DND-41 (cell line): ENCODE data around the gene SUPT20H.

Experiments used
- ATAC-seq: fragments of 200-7000 bp; cut with Tn5 transposase; 3 replicates; pipeline ENCODE4 v1.9.1; 2021; ENCODE audit warnings: low read depth; ENCODE audit not compliant: insufficient read depth
- DNase-seq: peaks from one replicate; pipeline ENCODE4 v3.0.0-alpha.2; 2020
- H2AFZ ChIP-seq: 2 replicates; pipeline ENCODE4 v1.6.0; 2012; ENCODE audit warnings: low read depth, low read length
- H3K27ac ChIP-seq: 2 replicates; pipeline ENCODE4 v1.5.1; 2012; ENCODE audit warnings: low read length, inconsistent platforms
- H3K27me3 ChIP-seq: fragments of 200-600 bp; sonication (generic); 2 replicates; pipeline ENCODE4 v1.6.0; 2012; ENCODE audit warnings: low read length, mild to moderate bottlenecking, inconsistent platforms; ENCODE audit not compliant: insufficient read depth, poor library complexity
- H3K36me3 ChIP-seq: 2 replicates; pipeline ENCODE4 v1.5.1; 2012; ENCODE audit warnings: low read length, inconsistent platforms; ENCODE audit not compliant: insufficient read depth
- H3K4me1 ChIP-seq: 2 replicates; pipeline ENCODE4 v1.5.1; 2012; ENCODE audit warnings: mild to moderate bottlenecking, low read length; ENCODE audit not compliant: insufficient read depth
- H3K4me2 ChIP-seq: 2 replicates; pipeline ENCODE4 v1.6.0; 2012; ENCODE audit warnings: mild to moderate bottlenecking, moderate library complexity, low read length, inconsistent platforms; ENCODE audit not compliant: insufficient read depth
- H3K4me3 ChIP-seq, 2 experiments: fragments of 200-600 bp in 1 of 2; shearing (Covaris generic) in 1 of 2; 2 replicates each; pipeline ENCODE4 v1.5.1; 2012 to 2016; ENCODE audit warnings: inconsistent platforms in 2 of 2, low read length in 2 of 2, mild to moderate bottlenecking in 2 of 2, low read depth in 1 of 2, moderate library complexity in 1 of 2
- H3K79me2 ChIP-seq: 2 replicates; pipeline ENCODE4 v1.6.0; 2012; ENCODE audit warnings: low read length, inconsistent platforms; ENCODE audit not compliant: insufficient read depth
- H3K9ac ChIP-seq: 2 replicates; pipeline ENCODE4 v1.6.0; 2012; ENCODE audit warnings: low read depth, mild to moderate bottlenecking, inconsistent platforms, low read length, moderate library complexity
- H3K9me3 ChIP-seq: 2 replicates; pipeline ENCODE4 v1.5.1; 2012; ENCODE audit warnings: low read length, moderate library complexity, mild to moderate bottlenecking, inconsistent platforms; ENCODE audit not compliant: insufficient read depth, severe bottlenecking
- H4K20me1 ChIP-seq: 2 replicates; pipeline ENCODE4 v1.6.0; 2012; ENCODE audit warnings: low read length; ENCODE audit not compliant: insufficient read depth
- CTCF ChIP-seq: IDR thresholded peaks from 2 replicates; pipeline ENCODE4 v1.5.1; 2012; ENCODE audit warnings: borderline replicate concordance, low read length, moderate library complexity, mild to moderate bottlenecking; ENCODE audit not compliant: poor library complexity, severe bottlenecking; ENCODE audit errors: extremely low read depth
- EZH2 ChIP-seq: IDR thresholded peaks from 3 replicates; pipeline ENCODE4 v1.6.1; 2012; ENCODE audit warnings: borderline replicate concordance, low read depth, mild to moderate bottlenecking, moderate library complexity, low read length, inconsistent platforms; ENCODE audit not compliant: severe bottlenecking

SUPT20H gene

DNA sequence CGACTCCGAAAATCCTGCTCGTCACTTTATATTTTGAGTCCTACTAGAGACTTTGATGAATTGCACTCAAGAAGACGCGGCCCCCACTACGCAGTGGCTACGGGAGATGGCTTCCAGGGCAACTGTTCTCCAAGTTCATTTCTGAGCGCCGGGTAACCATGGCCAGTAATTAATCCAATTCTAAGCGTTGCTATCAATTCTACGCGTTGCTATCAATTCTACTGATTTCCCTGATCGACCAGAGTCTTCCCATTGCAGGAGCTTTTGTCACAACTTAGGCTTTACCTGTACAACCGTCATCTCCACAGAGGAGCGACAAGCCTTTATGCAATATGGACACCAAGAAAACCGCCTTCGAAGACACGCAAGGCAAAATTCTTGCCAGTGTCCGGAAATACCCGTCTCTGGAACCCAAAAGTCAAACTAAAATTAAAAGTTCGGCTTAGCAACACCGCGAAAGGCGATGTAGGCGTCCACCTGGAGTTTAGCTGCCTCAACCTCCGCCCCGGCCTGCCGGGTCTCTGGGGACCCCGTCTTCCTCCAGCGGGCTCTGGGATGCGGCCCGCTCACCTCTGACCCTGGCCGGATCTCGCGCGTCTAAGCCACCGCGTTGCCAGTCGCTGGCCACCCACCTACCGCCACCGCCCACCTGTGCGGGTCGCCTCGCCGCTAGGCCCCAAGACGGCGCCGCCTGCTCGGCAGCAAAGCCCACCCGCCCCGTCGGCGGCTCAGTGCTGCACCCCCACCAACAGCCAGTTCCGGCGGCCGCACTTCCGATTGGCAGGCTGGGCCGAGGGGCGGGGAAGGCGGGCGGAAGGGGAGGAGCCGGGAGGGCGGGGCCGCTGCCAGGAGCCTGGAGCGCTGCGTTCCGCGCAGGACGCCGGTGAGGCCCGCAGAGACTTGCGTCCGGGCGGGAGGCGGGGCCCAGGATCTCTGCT, at the start of gene SUPT20H:
TSS of gene SUPT20H (minus strand) at position 779 of the 938 bp plus-strand sequence. CDS start 8,198 bp downstream, outside the sequence.
- Histone ChIP-seq H3K4me2 (peak within 1 kb of the TSS; percentile 72), H3K4me3 (peak within 1 kb of the TSS; percentile 67 to 79), H3K79me2 (peaks cover 34% of the 10 kb centered on the region), H3K9me3 (peaks cover 3% of the 10 kb centered on the region), H3K27ac (peak within 1 kb of the TSS; percentile 92), H3K36me3 (peaks cover 11% of the 10 kb centered on the region), H3K9ac (peak within 1 kb of the TSS; percentile 91), H3K4me1 (peaks cover 25% of the 10 kb centered on the region), H3K27me3 (peaks cover 6% of the 10 kb centered on the region), H2AFZ (peak within 1 kb of the TSS; percentile 84), H4K20me1 (no peaks in the 10 kb centered on the region)
- TF ChIP-seq CTCF (no peak), EZH2 (no peak)
- peak; percentile 95 for DNase-seq
- peak; percentile 95 for ATAC-seq

DNA sequence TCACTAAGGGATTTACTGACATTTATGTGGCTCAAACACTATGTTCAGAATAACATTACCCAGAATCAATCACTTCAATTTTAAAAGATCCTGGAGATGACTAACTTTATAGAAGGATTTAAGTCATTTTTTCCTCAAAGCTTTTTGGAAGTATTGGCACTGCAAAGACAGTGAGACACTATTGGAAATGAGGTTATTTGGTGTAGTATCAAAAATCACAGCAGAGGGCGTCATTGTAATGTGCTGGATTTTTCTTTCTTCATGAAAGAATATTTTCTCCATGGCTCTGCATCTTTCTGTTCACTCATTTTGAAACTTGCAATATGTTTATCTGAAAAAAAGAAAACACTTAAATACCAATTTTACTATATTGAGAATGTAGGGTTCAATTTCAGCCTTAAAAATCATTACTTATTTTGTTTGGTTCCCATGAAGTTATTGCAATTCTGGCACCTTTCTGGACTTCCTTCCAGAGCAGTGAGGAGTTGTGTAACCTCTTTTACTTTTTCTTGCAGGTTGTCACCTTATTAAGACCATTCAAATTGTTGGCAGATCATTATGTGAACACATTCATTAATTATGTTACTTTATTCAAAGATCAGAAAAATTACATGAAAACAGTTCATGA, 49.7 kb upstream of the SUPT20H start:
- H2AFZ ChIP-seq = no peak overlapping the region
- no peak overlapping the region for H3K27ac ChIP-seq
- H3K4me3 ChIP-seq = no peak overlapping the region
- H3K79me2 ChIP-seq = no peaks in the 10 kb centered on the region
- no peak overlapping the region for H3K9ac ChIP-seq
- TF ChIP-seq EZH2 = no peak
- peak; percentile 59 for TF ChIP-seq CTCF
- no peak overlapping the region for H3K4me2 ChIP-seq
- H3K36me3 ChIP-seq = no peaks in the 10 kb centered on the region
- DNase-seq (no peak), ATAC-seq (no peak)
- no peaks in the 10 kb centered on the region for H3K4me1 ChIP-seq
- no peaks in the 10 kb centered on the region for H3K9me3 ChIP-seq
- peaks cover 4% of the 10 kb centered on the region for H3K27me3 ChIP-seq
- H4K20me1 ChIP-seq = no peaks in the 10 kb centered on the region

DNA sequence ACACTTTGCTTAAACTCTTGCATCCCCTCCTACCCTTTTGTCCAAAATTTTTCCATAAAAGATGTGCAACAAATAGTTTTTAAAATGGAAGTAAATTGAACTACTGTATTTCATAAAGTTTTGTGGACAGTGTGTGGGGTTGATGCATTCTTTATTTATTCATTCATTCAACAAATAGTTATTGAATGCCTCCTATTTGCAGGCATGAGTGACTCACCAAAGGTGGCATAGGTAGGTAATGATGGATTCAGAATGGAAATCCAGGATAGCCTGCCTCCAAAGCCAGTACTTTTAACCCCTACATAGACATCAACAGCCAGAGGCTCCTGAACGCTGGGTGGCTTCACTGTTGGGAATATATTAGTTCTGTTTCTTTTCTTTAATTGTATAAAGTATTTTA, 48.4 kb upstream of the SUPT20H start:
- TF ChIP-seq EZH2 (no peak), CTCF (no peak)
- ATAC-seq = no peak
- no peak for DNase-seq
- H3K27me3 ChIP-seq = peaks cover 4% of the 10 kb centered on the region
- no peaks in the 10 kb centered on the region for H3K9me3 ChIP-seq
- H3K27ac ChIP-seq = no peak overlapping the region
- H3K4me2 ChIP-seq = no peak overlapping the region
- no peaks in the 10 kb centered on the region for H3K4me1 ChIP-seq
- no peak overlapping the region for H3K9ac ChIP-seq
- no peak overlapping the region for H2AFZ ChIP-seq
- H3K4me3 ChIP-seq = no peak overlapping the region
- H4K20me1 ChIP-seq = no peaks in the 10 kb centered on the region
- H3K36me3 ChIP-seq = no peaks in the 10 kb centered on the region
- H3K79me2 ChIP-seq = no peaks in the 10 kb centered on the region
